Measurements from ENCODE around the gene HABP2.

Gene HABP2

DNA sequence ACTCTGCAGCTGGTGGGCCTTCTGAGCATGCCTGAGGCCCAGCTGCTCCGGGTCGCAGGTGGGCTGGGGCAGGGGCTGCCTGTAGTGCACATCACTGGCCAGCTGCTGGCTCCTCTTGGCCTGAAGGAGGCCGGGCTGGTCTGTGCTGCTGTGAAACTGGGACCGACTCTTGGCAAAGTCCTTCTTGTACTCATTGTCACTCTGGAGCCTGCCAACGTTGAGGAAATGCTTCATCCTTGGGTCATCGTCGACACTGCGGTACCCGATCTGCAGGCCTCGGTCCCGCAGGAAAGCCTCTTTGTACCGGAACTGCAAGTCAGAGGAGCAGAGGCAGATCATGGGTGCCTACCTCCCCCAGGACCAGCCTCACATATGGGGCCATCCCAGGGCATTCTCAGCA, 37.7 kb downstream of the HABP2 start:
- no peak overlapping the region for H2AFZ ChIP-seq (ENCODE audit: low read depth, low read length)
- no peaks in the 10 kb centered on the region for H3K27me3 ChIP-seq (ENCODE audit: insufficient read depth, low read length, poor library complexity)
- no peaks in the 10 kb centered on the region for H3K36me3 ChIP-seq (ENCODE audit: insufficient read depth, low read length)
- no peak overlapping the region for H3K4me2 ChIP-seq (ENCODE audit: insufficient read depth, low read length)
- H3K27ac ChIP-seq (ENCODE audit: low read length): no peak overlapping the region
- no peaks in the 10 kb centered on the region for H3K4me1 ChIP-seq (ENCODE audit: insufficient read depth, low read length)
- no peaks in the 10 kb centered on the region for H3K79me2 ChIP-seq (ENCODE audit: insufficient read depth, low read length)
- ATAC-seq (ENCODE audit: insufficient read depth, low read depth) (no peak), DNase-seq (no peak)
- no peak for TF ChIP-seq EZH2 (IDR thresholded peaks at IDR 0.05; ENCODE audit: borderline replicate concordance, low read depth, low read length, severe bottlenecking)
- TF ChIP-seq, protein P1, sequence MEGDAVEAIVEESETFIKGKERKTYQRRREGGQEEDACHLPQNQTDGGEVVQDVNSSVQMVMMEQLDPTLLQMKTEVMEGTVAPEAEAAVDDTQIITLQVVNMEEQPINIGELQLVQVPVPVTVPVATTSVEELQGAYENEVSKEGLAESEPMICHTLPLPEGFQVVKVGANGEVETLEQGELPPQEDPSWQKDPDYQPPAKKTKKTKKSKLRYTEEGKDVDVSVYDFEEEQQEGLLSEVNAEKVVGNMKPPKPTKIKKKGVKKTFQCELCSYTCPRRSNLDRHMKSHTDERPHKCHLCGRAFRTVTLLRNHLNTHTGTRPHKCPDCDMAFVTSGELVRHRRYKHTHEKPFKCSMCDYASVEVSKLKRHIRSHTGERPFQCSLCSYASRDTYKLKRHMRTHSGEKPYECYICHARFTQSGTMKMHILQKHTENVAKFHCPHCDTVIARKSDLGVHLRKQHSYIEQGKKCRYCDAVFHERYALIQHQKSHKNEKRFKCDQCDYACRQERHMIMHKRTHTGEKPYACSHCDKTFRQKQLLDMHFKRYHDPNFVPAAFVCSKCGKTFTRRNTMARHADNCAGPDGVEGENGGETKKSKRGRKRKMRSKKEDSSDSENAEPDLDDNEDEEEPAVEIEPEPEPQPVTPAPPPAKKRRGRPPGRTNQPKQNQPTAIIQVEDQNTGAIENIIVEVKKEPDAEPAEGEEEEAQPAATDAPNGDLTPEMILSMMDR (IDR thresholded peaks at IDR 0.05; ENCODE audit: borderline replicate concordance, extremely low read depth, low read length, poor library complexity, severe bottlenecking): no peak
- no peaks in the 10 kb centered on the region for H3K9me3 ChIP-seq (ENCODE audit: insufficient read depth, low read length, severe bottlenecking)
- H4K20me1 ChIP-seq (ENCODE audit: insufficient read depth, low read length): no peaks in the 10 kb centered on the region
- no peak overlapping the region for H3K9ac ChIP-seq (ENCODE audit: low read depth, low read length)
- no peak overlapping the region for H3K4me3 ChIP-seq (ENCODE audit: low read depth in 1 of 2, low read length in 2 of 2)

DNA sequence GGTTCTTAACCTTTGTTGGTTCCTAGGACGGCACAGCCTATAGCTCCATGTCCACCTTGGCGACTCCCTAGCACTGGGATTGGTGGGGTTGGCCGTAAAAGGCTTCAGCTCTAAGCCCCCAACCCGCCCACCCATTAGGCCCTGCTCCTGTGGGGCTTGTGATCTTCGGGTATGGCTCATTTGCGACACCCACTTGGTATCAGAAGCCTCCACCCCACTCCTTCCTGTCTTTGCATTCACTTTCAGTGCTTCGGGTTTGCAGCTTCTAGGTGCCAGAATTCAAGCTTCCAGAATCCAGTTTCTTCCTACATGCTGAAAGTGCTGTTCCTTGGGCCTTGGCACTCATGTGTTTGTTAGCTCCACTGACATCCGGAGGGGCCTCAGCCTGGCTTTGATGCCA, 39.5 kb downstream of the HABP2 start:
- TF ChIP-seq, protein P1 (IDR thresholded peaks at IDR 0.05; ENCODE audit: borderline replicate concordance, extremely low read depth, low read length, poor library complexity, severe bottlenecking): no peak
- no peak for TF ChIP-seq EZH2 (IDR thresholded peaks at IDR 0.05; ENCODE audit: borderline replicate concordance, low read depth, low read length, severe bottlenecking)
- no peak overlapping the region for H3K4me3 ChIP-seq (ENCODE audit: low read depth in 1 of 2, low read length in 2 of 2)
- ATAC-seq (ENCODE audit: insufficient read depth, low read depth): no peak

DNA sequence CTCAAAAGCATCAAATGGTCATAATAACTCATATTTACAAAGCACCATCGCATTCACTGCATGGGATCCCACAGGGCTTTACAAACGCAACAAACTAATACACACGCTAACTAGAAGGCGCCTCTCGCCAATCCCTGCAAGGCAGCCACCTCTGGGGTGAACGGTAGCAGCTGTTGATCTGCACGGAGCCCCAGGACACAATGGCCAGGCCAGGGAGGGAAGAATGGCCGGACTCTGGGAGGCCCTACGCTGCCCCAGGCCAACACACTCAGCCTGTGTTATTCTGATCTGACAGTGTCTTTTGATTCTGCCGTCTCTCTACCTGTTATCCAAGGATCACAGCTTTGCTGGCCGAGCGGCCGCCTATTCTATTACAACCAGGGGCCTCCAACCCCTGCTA, 41.8 kb downstream of the HABP2 start:
- ATAC-seq (ENCODE audit: insufficient read depth, low read depth): no peak
- H3K79me2 ChIP-seq (ENCODE audit: insufficient read depth, low read length): no peaks in the 10 kb centered on the region

More for the DNA sequence above, 39.5 kb downstream of the HABP2 start:
- no peaks in the 10 kb centered on the region for H3K9me3 ChIP-seq (ENCODE audit: insufficient read depth, low read length, severe bottlenecking)
- no peaks in the 10 kb centered on the region for H3K36me3 ChIP-seq (ENCODE audit: insufficient read depth, low read length)
- no peak overlapping the region for H3K27ac ChIP-seq (ENCODE audit: low read length)
- no peak overlapping the region for H3K9ac ChIP-seq (ENCODE audit: low read depth, low read length)
- DNase-seq: no peak
- no peaks in the 10 kb centered on the region for H3K79me2 ChIP-seq (ENCODE audit: insufficient read depth, low read length)
- no peak overlapping the region for H2AFZ ChIP-seq (ENCODE audit: low read depth, low read length)
- H3K27me3 ChIP-seq (ENCODE audit: insufficient read depth, low read length, poor library complexity): peaks cover 6% of the 10 kb centered on the region
- no peak overlapping the region for H3K4me2 ChIP-seq (ENCODE audit: insufficient read depth, low read length)
- H4K20me1 ChIP-seq (ENCODE audit: insufficient read depth, low read length): no peaks in the 10 kb centered on the region
- H3K4me1 ChIP-seq (ENCODE audit: insufficient read depth, low read length): no peaks in the 10 kb centered on the region

More for the DNA sequence above, 41.8 kb downstream of the HABP2 start:
- Histone ChIP-seq H3K27me3 (ENCODE audit: insufficient read depth, low read length, poor library complexity) (peaks cover 10% of the 10 kb centered on the region), H2AFZ (ENCODE audit: low read depth, low read length) (no peak overlapping the region), H3K4me1 (ENCODE audit: insufficient read depth, low read length) (no peaks in the 10 kb centered on the region), H3K9me3 (ENCODE audit: insufficient read depth, low read length, severe bottlenecking) (no peaks in the 10 kb centered on the region), H4K20me1 (ENCODE audit: insufficient read depth, low read length) (no peaks in the 10 kb centered on the region), H3K4me2 (ENCODE audit: insufficient read depth, low read length) (no peak overlapping the region), H3K9ac (ENCODE audit: low read depth, low read length) (no peak overlapping the region), H3K27ac (ENCODE audit: low read length) (no peak overlapping the region), H3K36me3 (ENCODE audit: insufficient read depth, low read length) (no peaks in the 10 kb centered on the region), H3K4me3 (ENCODE audit: low read depth in 1 of 2, low read length in 2 of 2) (no peak overlapping the region)
- TF ChIP-seq, protein P1 (IDR thresholded peaks at IDR 0.05; ENCODE audit: borderline replicate concordance, extremely low read depth, low read length, poor library complexity, severe bottlenecking): no peak
- no peak for TF ChIP-seq EZH2 (IDR thresholded peaks at IDR 0.05; ENCODE audit: borderline replicate concordance, low read depth, low read length, severe bottlenecking)
- no peak for DNase-seq

Data from DND-41 (cell line).